Common myeloid progenitor, CD34-positive (primary cell): ENCODE results near the gene LCE2A.

Experiments used
- CTCF ChIA-PET: fragments of 350-600 bp; sonication (Branson Sonifier 250); formaldehyde crosslinking; loops from one replicate; lab custom pipeline; 2021; ENCODE audit warnings: antibody characterized with exemption; lab: Charles Lee
- POLR2A ChIA-PET: fragments of 350-600 bp; sonication (Branson Sonifier 250); formaldehyde crosslinking; loops from one replicate; lab custom pipeline; 2021; ENCODE audit warnings: antibody characterized with exemption; lab: Charles Lee
- DNase-seq, 3 donors: peaks; one replicate each; pipeline versions ENCODE4 v3.0.0 to v3.0.0-alpha.2; 2013
- H3K27ac ChIP-seq, 2 experiments: 1 replicate in 1 of 2; 2 replicates in 1 of 2; pipeline ENCODE4 v1.7.0; 2013; ENCODE audit warnings: inconsistent platforms in 2 of 2, low read length in 2 of 2, mild to moderate bottlenecking in 2 of 2, low read depth in 1 of 2, moderate library complexity in 1 of 2; ENCODE audit not compliant: severe bottlenecking in 2 of 2, insufficient read depth in 1 of 2, poor library complexity in 1 of 2
- H3K27me3 ChIP-seq, 5 experiments: replicated peaks in 2 of 5; 1 replicate in 3 of 5; 2 replicates in 2 of 5; pipeline versions ENCODE4 v1.6.1 to v1.7.0; 2013; ENCODE audit warnings: low read length in 4 of 5, mild to moderate bottlenecking in 2 of 5, moderate library complexity in 2 of 5, inconsistent platforms in 1 of 5; ENCODE audit not compliant: insufficient read depth in 5 of 5, control insufficient read depth in 4 of 5
- H3K36me3 ChIP-seq, 4 experiments: 1 replicate in 2 of 4; 2 replicates in 2 of 4; pipeline versions ENCODE4 v1.6.1 to v1.7.0; 2013; ENCODE audit warnings: low read length in 3 of 4, control low read depth in 1 of 4, mild to moderate bottlenecking in 1 of 4; ENCODE audit not compliant: control insufficient read depth in 4 of 4, insufficient read depth in 4 of 4
- H3K4me1 ChIP-seq, 4 experiments: 1 replicate in 3 of 4; 2 replicates in 1 of 4; pipeline versions ENCODE4 v1.6.1 to v1.7.1; 2013; ENCODE audit warnings: low read length in 3 of 4, mild to moderate bottlenecking in 3 of 4, control low read depth in 1 of 4, inconsistent platforms in 1 of 4, moderate library complexity in 1 of 4; ENCODE audit not compliant: control insufficient read depth in 4 of 4, insufficient read depth in 4 of 4; ENCODE audit errors: control extremely low read depth in 1 of 4
- H3K4me3 ChIP-seq, 7 experiments: 1 replicate in 4 of 7; 2 replicates in 3 of 7; pipeline versions ENCODE4 v1.5.1 to v1.7.0; 2013; ENCODE audit warnings: mild to moderate bottlenecking in 7 of 7, low read length in 6 of 7, moderate library complexity in 6 of 7, inconsistent platforms in 2 of 7, low read depth in 2 of 7, control low read depth in 1 of 7; ENCODE audit not compliant: insufficient read depth in 4 of 7, control insufficient read depth in 1 of 7; ENCODE audit errors: extremely low read depth in 1 of 7
- H3K9me3 ChIP-seq, 5 experiments: 1 replicate in 4 of 5; 2 replicates in 1 of 5; pipeline versions ENCODE4 v1.6.1 to v1.7.1; 2013; ENCODE audit warnings: low read length in 4 of 5, mild to moderate bottlenecking in 2 of 5, inconsistent platforms in 1 of 5, low read depth in 1 of 5, moderate library complexity in 1 of 5; ENCODE audit not compliant: control insufficient read depth in 4 of 5, insufficient read depth in 2 of 5; ENCODE audit errors: control extremely low read depth in 1 of 5
- WGBS: methylation state at CpG from one replicate; pipeline ENCODE4 v1.1.5; 2013; ENCODE audit not compliant: insufficient coverage; 5-methylcytosine and 5-hydroxymethylcytosine counted together

LCE2A gene

DNA sequence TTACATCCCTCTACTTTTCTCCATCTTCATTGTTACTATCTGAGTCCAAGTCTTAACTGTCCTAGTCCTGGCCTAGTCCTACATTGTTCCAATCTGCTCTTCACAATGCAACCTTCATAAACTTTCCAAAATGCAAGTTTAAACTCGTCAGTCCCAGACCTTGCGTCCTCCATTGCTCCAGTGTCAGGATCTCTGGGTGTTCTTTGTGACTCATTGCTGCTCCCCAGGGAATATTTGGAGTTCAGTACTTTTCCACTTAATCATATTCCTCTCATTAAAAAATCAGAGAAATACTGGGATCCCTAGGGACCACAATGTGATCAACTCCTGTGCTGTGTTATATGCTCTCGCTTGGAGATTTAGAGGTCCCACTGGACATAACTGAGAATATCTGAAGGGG, 41.7 kb downstream of the LCE2A start:
- no peak for DNase-seq
- Histone ChIP-seq H3K4me3 (no peak overlapping the region), H3K27ac (no peak overlapping the region), H3K9me3 (no peaks in the 10 kb centered on the region), H3K27me3 (peaks cover 0 to 24% (median 4%) of the 10 kb centered on the region in 5 experiments), H3K4me1 (no peaks in the 10 kb centered on the region), H3K36me3 (no peaks in the 10 kb centered on the region)
- ChIA-PET POLR2A (no interaction called here), CTCF (no interaction called here)
- 100% methylated on average over 3 of the region's 3 CpGs for WGBS

DNA sequence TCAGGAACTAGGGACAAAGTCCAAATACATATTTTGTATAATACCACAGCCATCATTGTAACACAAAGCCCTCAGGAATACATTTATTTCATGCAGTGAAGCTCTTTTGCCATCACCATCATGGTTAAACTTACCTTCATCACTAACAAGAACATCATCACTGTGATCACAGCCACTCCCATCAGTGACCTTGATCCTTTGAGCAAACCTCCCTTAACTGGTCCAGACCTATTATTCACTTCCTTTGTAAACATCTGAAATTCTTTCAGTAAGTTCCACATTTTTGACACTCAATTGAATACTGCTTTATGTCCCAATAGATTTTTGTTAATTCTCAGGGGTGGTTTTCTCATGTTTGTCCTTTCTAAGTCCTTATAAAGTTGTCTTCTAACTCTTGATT, 43.5 kb downstream of the LCE2A start:
- no peak overlapping the region for H3K27ac ChIP-seq
- peaks cover 0 to 22% (median 2%) of the 10 kb centered on the region in 5 experiments for H3K27me3 ChIP-seq
- H3K36me3 ChIP-seq, result no peaks in the 10 kb centered on the region
- no peak overlapping the region for H3K4me3 ChIP-seq
- ChIA-PET POLR2A (no interaction called here), CTCF (no interaction called here)
- DNase-seq, result no peak
- no peaks in the 10 kb centered on the region for H3K4me1 ChIP-seq
- H3K9me3 ChIP-seq, result no peaks in the 10 kb centered on the region

DNA sequence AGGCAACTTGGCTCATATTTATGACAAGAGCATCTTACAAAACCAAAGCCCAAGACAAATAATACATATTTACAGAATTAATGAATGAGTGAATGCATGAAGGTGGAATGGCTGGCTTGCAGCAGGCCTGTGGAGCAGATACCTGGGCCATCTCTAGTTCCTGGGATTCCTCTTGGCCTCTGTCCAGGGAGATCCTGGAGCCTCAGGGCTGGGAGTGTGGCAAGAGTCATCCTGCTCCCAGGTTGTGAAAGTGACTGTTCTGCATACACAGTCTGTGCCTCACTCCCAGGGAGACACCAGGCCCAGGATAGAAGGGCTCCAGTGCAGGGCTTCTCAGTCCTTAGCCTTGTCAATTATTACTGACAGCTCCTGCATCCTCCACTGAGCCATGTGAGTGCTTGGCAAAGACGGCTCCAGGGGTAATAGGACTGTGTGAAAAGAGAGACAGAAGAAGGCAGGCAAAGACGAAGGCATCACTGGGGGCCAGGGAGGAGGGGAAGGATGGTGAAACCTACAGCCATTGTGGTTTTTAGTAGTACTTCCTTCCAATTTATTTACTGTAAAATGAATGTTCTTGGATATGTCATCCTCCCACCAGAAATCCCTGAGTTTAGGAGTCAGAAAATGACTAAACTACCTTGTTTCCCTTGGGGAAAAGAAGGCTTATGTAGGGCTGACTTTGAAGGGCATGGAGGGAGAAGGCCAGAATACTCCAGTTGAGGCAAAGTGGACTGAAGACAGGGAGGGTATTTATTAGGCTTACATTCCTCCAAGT, 45.4 kb downstream of the LCE2A start:
- DNase-seq, result no peak
- Histone ChIP-seq H3K4me3 (no peak overlapping the region), H3K36me3 (no peaks in the 10 kb centered on the region), H3K9me3 (no peaks in the 10 kb centered on the region), H3K4me1 (no peaks in the 10 kb centered on the region), H3K27me3 (peaks cover 0 to 14% (median 5%) of the 10 kb centered on the region in 5 experiments), H3K27ac (no peak overlapping the region)
- WGBS, result no CpG with 5 or more reads among the region's 2 CpGs
- ChIA-PET POLR2A (no interaction called here), CTCF (no interaction called here)

DNA sequence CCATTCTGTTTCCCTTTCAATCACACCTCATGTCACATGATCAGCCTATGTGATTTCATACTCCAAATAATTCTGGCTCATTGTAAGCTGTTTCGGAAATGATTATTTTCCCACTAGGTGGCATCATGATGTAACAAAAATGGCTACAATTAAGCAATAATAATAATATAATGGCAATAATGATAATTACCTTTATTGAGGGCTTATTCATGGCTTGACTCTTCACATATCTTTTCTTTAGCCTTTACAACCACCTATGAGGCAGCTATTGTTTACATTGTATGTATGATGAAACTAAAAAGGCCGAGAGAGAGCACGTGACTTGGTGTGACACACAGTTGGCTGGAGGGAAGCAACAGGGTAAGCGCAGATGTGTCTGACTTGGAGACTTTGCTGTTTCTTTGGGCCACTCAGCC, 47.2 kb downstream of the LCE2A start:
- peaks cover 0 to 19% (median 5%) of the 10 kb centered on the region in 5 experiments for H3K27me3 ChIP-seq
- H3K27ac ChIP-seq, result no peak overlapping the region
- H3K9me3 ChIP-seq, result no peaks in the 10 kb centered on the region
- POLR2A ChIA-PET, result no interaction called here
- CTCF ChIA-PET, result no interaction called here
- no peak for DNase-seq
- no peaks in the 10 kb centered on the region for H3K4me1 ChIP-seq
- no peaks in the 10 kb centered on the region for H3K36me3 ChIP-seq
- WGBS, result 100% methylated on average over 3 of the region's 4 CpGs
- no peak overlapping the region for H3K4me3 ChIP-seq

DNA sequence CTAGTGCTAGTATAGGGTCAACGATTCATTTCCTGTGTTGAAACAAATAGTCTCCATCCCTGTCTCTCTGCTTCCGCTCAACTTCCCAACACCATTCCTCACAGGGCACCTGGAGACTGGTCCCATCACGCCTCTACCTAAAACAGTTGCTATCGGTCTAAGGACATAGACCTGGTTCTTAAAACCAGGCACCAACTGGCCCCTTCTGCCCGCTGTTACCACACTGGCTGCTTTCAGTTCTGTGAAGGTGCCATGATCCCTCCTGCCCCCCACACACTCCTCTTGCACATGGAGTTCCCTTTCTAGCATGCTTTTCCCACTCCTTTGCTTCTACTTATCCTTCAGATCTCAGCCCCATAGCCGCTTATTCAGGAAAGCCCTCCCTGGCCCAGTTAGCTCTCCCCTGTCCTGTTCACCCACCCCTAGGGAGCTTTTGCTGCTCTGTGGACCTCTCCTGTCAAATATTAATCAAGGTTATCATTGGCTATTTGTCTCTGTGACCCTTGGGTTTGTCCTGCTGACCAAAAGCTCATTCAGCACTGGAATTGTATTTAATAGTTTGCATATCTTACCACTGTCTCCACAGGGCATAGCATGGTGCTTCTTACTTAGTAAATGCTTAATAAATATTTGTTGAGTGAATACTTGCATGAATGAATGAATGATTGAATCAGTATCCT, 47.8 kb downstream of the LCE2A start:
- CTCF ChIA-PET, result no interaction called here
- no peaks in the 10 kb centered on the region for H3K9me3 ChIP-seq
- peaks cover 0 to 24% (median 5%) of the 10 kb centered on the region in 5 experiments for H3K27me3 ChIP-seq
- H3K27ac ChIP-seq, result no peak overlapping the region
- no peaks in the 10 kb centered on the region for H3K36me3 ChIP-seq
- no peak for DNase-seq
- 92% methylated on average over 5 of the region's 6 CpGs for WGBS
- no peak overlapping the region for H3K4me3 ChIP-seq
- POLR2A ChIA-PET, result no interaction called here
- no peaks in the 10 kb centered on the region for H3K4me1 ChIP-seq

DNA sequence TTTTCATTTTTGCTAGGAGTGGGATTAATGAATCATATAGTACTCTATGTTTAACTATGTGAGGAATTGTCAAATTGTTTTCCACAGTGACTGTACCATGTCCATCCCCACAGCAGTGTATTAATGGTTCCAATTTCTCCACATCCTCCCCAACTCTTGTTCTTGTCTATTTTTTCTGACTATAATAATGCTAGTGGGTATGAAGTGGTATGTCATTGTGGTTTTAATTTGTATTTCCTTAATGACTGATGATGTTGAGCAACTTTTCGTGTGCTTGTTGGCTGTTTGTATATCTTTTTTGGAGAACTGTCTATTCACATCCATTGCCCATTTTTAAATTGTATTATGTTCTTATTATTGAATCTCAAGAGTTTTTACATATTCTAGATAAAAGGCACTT, 49.7 kb downstream of the LCE2A start:
- no peak overlapping the region for H3K27ac ChIP-seq
- no CpG with 5 or more reads among the region's 1 CpG for WGBS
- ChIA-PET POLR2A (no interaction called here), CTCF (no interaction called here)
- H3K4me3 ChIP-seq, result no peak overlapping the region
- H3K4me1 ChIP-seq, result no peaks in the 10 kb centered on the region
- H3K27me3 ChIP-seq, result peaks cover 2 to 21% (median 5%) of the 10 kb centered on the region in 5 experiments
- no peaks in the 10 kb centered on the region for H3K9me3 ChIP-seq
- no peaks in the 10 kb centered on the region for H3K36me3 ChIP-seq
- DNase-seq, result peak in 2 of 3 donors; percentile 13 to 25
